Activated T-cell treated with anti-CD3 and anti-CD28 coated beads, Interleukin-2, amount 50 U/mL, for 24 hours (primary cell): ENCODE data around the gene SALL4.
"Not testable (repeated sequence)": the region's sequence is repeated elsewhere in the genome, so short reads cannot be mapped to it uniquely, and the experiment has no call there.

Source experiments
- DNase-seq: peaks from one replicate; pipeline ENCODE4 v3.0.0-alpha.2; 2020
- H3K27ac Mint-ChIP-seq: 2 replicates; pipeline ENCODE4 v1.8.0; 2020; ENCODE audit warnings: mild to moderate bottlenecking, mixed read lengths
- H3K27me3 Mint-ChIP-seq: 2 replicates; pipeline ENCODE4 v1.8.0; 2020; ENCODE audit warnings: mixed read lengths
- H3K36me3 Mint-ChIP-seq: 2 replicates; pipeline ENCODE4 v1.8.0; 2020; ENCODE audit warnings: low read depth, mixed read lengths
- H3K4me1 Mint-ChIP-seq: 2 replicates; pipeline ENCODE4 v1.8.0; 2020; ENCODE audit warnings: low read depth, mixed read lengths
- H3K4me3 Mint-ChIP-seq: 2 replicates; pipeline ENCODE4 v1.8.0; 2020; ENCODE audit warnings: mild to moderate bottlenecking, moderate library complexity, mixed read lengths
- H3K9me3 Mint-ChIP-seq: 2 replicates; pipeline ENCODE4 v1.8.0; 2020; ENCODE audit warnings: mixed read lengths

SALL4 gene

DNA sequence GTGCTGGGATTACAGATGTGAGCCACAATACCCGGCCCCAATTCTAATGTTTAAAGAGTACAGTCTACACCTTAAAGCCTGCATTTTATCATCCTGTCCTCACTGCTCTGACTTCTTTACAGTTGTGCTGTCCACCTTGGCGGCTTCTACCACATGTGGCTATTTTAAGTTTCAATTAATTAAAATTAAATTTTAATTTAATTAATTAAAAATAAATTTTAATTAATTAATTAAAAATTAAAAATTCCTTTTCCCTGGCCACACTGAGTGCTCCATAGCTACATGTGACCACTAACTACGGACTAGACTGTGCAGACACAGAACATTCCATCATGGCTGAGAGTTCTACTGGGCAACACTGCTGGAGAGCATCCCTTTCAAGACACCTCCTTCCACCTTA, 61.5 kb downstream of the SALL4 start:
- Mint-ChIP-seq H3K4me1 (no peaks in the 10 kb centered on the region), H3K27me3 (peaks cover 3% of the 10 kb centered on the region)

GRCh38 chr20:51740308-51740707, 62.0 kb downstream of the SALL4 start:
- DNase-seq, H3K4me1 Mint-ChIP-seq, H3K4me3 Mint-ChIP-seq, H3K9me3 Mint-ChIP-seq, H3K27me3 Mint-ChIP-seq, H3K36me3 Mint-ChIP-seq, H3K27ac Mint-ChIP-seq: not testable (repeated sequence)

More for the DNA sequence above, 61.5 kb downstream of the SALL4 start:
- H3K4me3 Mint-ChIP-seq: no peak overlapping the region
- H3K9me3 Mint-ChIP-seq: no peaks in the 10 kb centered on the region
- H3K36me3 Mint-ChIP-seq: no peaks in the 10 kb centered on the region
- DNase-seq: no peak
- no peak overlapping the region for H3K27ac Mint-ChIP-seq

DNA sequence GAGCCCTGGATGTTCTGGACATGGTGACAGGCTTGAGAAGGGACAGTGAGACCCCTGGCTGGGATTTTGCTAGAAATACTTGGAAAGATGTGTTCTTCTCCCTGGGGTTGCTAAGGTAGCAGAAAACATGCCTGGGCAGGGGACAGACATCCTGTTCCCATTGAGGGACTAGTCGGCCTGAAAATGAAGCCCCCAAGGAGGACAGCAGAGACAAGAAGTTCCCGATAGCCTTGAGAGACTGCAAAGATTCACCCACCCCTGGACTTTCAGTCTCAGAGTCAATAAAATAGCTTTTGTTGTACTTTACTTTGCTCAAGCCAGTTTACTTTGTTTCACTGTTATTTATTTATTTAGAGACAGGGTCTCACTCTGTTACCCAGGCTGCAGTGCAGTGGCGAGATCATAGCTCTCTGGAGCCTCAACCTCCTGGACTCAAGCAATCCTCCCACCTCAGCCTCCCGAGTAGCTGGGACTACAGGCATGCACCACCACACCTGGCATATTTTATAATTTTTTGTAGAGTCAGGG, 62.5 kb downstream of the SALL4 start:
- no peaks in the 10 kb centered on the region for H3K4me1 Mint-ChIP-seq
- no peaks in the 10 kb centered on the region for H3K36me3 Mint-ChIP-seq
- no peaks in the 10 kb centered on the region for H3K9me3 Mint-ChIP-seq
- DNase-seq: no peak
- no peaks in the 10 kb centered on the region for H3K27me3 Mint-ChIP-seq
- H3K27ac Mint-ChIP-seq: no peak overlapping the region
- no peak overlapping the region for H3K4me3 Mint-ChIP-seq

- Mint-ChIP-seq H3K27me3 (no peaks in the 10 kb centered on the region), H3K27ac (no peak overlapping the region)
- DNase-seq: no peak
Measured at GRCh38 chr20:51738877-51739447, 63.4 kb downstream of the SALL4 start.

DNA sequence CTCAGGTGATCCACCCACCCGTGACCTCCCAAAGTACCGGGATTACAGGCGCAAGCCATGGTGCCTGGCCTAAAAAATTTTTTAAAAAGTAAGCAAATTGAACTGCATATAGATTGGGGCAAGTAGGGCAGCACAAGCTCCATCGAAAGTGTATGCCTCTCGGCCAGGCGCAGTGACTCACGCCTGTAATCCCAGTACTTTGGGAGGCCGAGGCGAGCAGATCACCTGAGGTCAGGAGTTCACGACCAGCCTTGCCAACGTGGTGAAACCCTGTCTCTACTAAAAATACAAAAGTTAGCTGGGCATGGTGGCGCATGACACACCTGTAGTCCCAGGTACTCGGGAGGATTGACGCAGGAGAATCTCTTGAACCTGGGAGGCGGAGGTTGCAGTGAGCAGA, 64.1 kb downstream of the SALL4 start:
- H3K9me3 Mint-ChIP-seq, DNase-seq, H3K27me3 Mint-ChIP-seq, H3K27ac Mint-ChIP-seq, H3K36me3 Mint-ChIP-seq, H3K4me1 Mint-ChIP-seq, H3K4me3 Mint-ChIP-seq: not testable (repeated sequence)

More at GRCh38 chr20:51738877-51739447, 63.4 kb downstream of the SALL4 start:
- no peak overlapping the region for H3K4me3 Mint-ChIP-seq
- no peaks in the 10 kb centered on the region for H3K4me1 Mint-ChIP-seq
- no peaks in the 10 kb centered on the region for H3K36me3 Mint-ChIP-seq
- no peaks in the 10 kb centered on the region for H3K9me3 Mint-ChIP-seq

DNA sequence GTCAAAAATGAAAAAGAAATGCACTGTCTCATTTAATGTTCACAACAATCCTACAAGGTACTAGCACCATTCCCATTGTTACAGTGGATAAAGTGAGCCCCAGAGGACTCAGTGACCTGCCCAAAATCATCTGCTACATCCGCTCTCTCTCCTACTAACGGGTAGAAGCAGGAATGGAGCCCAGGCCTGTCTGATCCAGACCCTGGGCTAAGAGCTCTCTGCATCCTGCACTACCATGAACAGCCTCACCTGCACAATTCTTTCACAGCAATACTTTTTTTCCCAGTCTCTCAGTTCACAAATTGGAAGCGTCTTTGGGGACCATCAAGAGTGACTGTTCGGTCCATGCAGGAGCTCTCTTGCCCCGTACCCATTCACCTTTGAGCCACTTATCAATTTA, 65.4 kb downstream of the SALL4 start:
- H3K36me3 Mint-ChIP-seq: no peaks in the 10 kb centered on the region
- H3K27me3 Mint-ChIP-seq: peaks cover 4% of the 10 kb centered on the region
- no peak overlapping the region for H3K27ac Mint-ChIP-seq
- no peak overlapping the region for H3K4me3 Mint-ChIP-seq
- peaks cover 6% of the 10 kb centered on the region for H3K4me1 Mint-ChIP-seq
- H3K9me3 Mint-ChIP-seq: no peaks in the 10 kb centered on the region
- no peak for DNase-seq

DNA sequence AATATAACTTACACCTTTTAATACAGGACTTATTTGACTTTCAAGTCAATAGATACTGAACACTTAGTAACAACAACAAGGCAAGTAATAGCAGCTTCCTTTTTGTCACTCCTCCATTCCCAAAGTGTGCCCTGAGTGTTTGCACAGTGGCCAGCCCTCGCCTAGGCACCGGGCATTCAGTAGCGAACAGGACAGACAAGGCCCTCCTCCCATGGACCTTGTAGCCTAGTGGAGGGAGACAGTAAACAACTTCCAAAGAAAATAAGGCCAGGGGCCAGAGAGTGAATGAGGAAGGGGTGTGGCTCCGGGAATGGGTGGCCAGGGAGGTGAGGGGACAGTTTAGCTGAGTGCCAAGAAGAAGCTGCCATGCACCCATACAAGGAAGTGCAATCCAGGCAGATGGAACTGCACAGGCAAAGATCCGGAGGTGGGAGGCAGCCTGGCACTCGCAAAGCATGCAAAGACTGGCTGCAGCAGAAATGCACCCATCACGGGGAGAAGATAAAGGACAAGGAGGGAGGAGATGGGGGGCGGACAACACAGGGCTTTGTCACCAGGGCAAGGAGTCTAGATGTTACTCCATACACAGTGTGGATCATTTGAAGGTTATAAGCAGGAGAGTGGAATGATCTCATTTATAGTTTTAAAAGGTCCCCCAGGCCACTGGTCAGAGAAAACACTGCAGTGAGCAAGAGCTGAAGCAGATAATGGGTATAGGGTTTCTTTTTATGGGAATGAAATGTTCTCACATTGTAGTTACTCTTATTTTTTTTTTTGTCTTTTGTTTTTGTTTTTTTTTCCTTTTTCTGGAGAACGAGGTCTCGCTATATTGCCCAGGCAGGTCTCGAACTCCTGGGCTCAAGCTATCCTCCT, 66.4 kb downstream of the SALL4 start:
- no peak overlapping the region for H3K27ac Mint-ChIP-seq
- no peak overlapping the region for H3K4me3 Mint-ChIP-seq

GRCh38 chr20:51734876-51735720, 67.2 kb downstream of the SALL4 start:
- Mint-ChIP-seq H3K27me3 (peaks cover 4% of the 10 kb centered on the region), H3K27ac (no peak overlapping the region), H3K36me3 (no peaks in the 10 kb centered on the region), H3K4me1 (peaks cover 9% of the 10 kb centered on the region), H3K9me3 (no peaks in the 10 kb centered on the region), H3K4me3 (no peak overlapping the region)
- no peak for DNase-seq

More for the DNA sequence above, 66.4 kb downstream of the SALL4 start:
- Mint-ChIP-seq H3K9me3 (no peaks in the 10 kb centered on the region), H3K4me1 (peaks cover 9% of the 10 kb centered on the region), H3K27me3 (peaks cover 4% of the 10 kb centered on the region), H3K36me3 (no peaks in the 10 kb centered on the region)
- DNase-seq: no peak

DNA sequence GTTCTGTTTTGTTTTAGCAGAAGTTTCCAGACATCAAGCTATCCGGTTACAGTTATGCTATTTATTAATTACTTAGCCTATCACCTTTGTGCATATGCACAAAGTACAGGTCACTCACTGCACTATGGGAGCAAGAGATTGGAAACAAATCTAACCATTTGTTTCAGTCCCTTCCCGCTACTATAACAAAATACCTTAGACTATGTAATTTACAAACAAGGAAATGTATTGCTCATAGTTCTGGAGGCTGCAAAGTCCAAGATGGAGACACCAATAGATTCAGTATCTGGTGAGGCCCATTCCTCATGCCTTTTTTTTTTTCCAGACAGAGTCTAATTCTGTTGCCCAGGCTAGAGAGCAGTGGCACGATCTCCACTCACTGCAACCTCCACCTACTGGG, 69.3 kb downstream of the SALL4 start:
- peaks cover 7% of the 10 kb centered on the region for H3K27me3 Mint-ChIP-seq
- no peak for DNase-seq
- H3K27ac Mint-ChIP-seq: no peak overlapping the region
- peaks cover 9% of the 10 kb centered on the region for H3K4me1 Mint-ChIP-seq
- H3K9me3 Mint-ChIP-seq: no peaks in the 10 kb centered on the region
- H3K4me3 Mint-ChIP-seq: no peak overlapping the region
- no peaks in the 10 kb centered on the region for H3K36me3 Mint-ChIP-seq
